Measurements from ENCODE around the gene TAF6.
A peak's percentile ranks its signal among the peaks of the same experiment; 100 is the strongest.

The TAF6 gene
- total RNA-seq = 39.2 to 54.0 (median 48.8) reads per million in 3 experiments

DNA sequence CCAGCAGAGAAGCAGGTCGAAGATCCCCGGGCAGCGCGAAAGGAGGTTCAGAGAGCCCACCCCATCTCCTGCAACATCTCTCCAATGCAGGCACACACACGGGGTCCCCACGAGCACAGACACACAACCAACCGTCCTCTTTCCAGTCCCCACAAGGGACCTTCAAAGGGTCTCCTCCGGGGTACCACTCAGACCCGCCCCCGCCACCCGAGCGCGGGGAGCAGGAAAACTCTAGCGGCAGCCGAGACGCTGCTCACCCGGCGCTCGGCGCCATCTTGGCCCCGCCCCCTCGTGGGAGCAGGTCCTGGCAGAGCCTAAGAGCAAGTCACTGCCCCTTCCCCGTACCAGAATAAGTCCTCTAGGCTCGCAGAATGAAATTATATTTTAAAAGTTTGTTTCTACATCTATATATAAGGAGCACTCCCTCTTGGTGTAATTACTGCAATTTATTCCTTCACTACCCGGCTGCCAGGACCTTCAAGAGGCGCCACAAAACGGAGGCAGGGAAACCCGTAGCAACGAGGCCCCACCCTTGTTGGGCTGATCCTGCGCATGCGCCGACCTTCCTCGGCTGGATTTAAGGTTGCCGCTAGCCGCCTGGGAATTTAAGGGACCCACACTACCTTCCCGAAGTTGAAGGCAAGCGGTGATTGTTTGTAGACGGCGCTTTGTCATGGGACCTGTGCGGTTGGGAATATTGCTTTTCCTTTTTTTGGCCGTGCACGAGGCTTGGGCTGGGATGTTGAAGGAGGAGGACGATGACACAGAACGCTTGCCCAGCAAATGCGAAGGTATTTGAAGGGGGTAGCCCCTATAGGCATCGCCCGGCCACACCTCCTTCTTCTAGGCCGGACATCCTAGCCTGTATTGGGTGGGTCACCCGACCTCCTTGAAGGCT lies at the start of gene TAF6, which contains the start of gene CNPY4:
Gene TAF6, minus strand, starts transcription at position 287 of the 898 bp plus-strand sequence. CDS start 5,149 bp downstream, outside the sequence.
Gene CNPY4, plus strand, starts transcription at position 563 of the 898 bp plus-strand sequence. Its CDS starts 111 bp downstream, at position 674.
- DNase-seq = peak; percentile 94

DNA sequence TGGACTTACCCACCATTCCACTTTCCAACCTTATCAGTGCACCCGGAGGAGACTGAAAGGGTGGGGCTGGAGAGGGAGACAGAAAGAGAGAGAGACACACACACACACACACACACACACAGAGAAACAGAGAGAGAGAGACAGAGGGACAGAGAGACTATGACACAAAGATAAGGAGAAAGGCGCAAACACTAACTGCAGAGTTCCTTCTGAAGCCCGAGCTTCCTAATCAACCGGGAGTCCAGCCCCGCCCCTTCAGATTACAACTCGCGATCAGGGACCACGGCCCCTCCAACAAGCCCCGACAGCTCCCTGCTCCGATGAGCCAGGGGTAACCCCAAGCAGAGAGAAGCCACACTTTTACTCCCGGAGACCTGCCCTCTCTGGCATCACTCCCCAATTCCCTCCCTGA lies 48.8 kb upstream of the TAF6 start:
- no peak for DNase-seq

DNA sequence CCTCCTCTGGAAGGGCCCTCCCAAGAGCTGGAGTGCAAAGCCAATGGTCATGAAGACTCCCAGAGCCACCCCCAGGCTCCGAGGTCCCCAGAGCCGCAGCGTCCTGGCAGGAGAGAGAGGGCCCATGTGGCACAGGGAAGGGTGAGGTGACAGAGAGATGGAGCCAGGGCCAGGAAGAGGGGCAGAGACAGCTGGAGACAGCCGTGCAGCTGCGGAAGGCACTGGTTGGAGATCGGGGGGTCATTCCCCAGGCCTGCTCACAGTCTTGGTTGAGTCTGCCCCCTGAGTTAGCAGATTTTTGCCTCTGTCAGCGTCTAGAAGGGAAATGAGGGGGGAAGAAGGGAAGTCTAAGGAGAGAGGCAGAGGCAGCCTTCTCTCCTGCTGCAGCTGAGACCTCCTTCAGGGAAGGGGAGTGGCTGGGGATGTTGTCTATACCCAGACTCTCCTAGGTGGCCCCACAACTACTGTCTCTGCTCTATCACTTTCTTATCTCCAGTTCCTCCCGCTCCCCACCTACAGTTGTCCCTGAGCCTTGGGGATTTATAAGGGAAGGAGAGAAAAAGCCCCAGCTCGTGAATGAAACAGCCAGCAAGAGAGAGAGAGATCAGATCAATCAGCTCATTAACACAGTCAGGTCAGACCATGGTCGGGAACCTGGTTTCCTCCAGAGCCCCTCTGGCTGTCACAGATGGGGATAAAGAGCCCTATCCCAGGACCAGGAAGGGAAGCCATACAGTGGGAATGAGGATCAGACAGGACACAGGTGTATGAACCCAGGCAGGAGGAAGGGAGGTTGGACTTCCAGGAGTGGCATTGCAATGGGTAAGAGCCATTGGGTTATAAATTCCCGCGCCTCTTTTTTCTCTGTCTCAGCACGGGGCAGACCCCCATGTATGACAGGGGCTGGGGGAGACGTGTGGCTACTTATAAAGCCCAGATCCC lies 48.1 kb upstream of the TAF6 start:
- no peak for DNase-seq

DNA sequence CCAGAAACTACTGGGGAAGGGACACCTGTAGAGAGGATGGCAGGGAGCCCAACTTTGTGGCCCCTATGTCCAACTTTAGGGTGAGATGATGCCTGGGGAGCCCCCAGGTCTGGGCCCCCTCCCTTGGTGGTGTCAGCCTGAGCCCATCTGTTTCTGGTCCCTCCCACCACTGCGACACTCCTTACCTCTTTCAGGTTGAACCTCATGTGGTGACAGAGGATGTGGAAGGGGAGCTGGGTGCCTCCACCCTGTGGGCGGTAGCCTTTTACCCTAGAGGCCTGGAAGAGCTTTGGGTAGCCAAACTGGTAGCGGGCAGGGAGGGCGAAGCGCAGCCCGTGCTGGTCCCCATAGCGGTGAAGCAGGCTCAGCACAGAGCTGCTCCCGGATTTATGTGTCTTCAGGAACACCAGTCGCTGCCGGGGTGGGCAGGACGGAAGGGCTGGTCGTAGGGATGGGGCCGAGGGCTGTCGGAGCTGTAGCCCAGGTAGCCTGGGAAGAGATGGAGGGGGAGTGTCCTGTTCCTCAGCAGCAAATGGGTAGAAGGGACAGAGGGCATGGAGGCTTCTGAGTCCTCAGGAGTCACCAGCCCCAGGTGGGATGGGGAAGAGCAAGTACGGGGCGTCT lies 47.3 kb upstream of the TAF6 start:
- peak; percentile 43 for DNase-seq

DNA sequence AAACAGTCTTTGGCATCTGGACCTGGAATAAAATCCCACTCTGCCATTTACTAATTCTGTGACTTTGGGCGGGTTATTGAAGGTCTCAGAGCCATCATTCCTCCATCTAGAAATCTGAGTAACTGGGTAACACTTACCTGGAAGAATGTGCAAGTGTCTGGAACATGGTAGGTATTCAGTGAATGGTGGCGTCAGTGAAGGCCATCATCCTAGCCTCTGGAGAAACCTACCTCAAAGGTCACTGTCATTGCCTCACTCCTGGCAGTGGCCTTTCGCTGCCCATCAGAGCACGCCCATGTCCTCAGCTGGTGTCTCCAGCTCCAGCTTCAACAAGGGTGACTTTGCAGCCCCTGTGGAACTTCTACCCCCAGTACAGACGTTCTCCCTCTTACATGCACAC lies 44.7 kb upstream of the TAF6 start:
- DNase-seq = no peak

DNA sequence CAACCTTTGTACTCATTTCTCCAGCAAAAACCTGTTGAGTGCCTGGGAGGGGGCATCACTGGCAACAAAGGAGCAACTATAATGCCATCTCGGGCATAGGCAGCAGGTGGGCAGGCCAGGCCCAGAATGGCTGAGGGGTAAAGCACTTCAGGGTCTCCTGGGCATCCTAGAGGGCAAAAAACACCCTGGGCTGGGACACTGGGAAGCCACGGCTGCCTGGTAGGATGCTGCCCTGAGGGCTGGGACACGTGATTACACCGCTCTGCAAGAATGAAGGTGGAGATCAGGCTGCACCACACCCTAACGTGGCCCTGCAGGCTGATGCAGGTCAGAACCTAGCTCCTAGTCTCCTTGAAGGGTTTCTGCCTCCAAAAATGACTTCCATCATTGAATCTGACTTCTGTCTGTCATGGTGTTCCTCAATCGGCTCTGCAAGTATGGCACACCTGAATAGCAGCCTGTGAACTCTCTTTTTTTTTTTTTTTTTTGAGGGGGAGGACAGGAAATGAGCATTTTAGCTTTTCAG lies 43.9 kb upstream of the TAF6 start:
- peak; percentile 46 for DNase-seq

DNA sequence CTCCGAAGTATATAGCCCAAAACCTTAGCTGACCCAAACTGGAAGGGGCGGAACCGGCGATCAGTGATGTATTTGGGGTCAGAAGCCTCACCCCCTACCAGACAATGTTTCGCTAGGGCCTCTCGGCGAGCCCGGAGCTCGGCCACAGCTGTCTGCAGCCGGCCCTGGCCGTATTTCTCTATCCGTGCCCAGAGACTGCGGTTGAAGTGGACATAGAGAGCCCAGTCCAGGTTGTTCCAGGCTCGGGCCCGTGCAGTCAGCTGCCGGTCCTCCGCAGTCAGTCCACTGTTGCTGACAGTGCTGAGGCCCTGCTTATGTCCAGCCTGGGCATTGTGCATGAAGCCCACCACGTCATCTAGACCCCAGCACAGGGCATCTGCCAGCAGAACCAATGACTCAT lies 40.9 kb upstream of the TAF6 start:
- no peak for DNase-seq

DNA sequence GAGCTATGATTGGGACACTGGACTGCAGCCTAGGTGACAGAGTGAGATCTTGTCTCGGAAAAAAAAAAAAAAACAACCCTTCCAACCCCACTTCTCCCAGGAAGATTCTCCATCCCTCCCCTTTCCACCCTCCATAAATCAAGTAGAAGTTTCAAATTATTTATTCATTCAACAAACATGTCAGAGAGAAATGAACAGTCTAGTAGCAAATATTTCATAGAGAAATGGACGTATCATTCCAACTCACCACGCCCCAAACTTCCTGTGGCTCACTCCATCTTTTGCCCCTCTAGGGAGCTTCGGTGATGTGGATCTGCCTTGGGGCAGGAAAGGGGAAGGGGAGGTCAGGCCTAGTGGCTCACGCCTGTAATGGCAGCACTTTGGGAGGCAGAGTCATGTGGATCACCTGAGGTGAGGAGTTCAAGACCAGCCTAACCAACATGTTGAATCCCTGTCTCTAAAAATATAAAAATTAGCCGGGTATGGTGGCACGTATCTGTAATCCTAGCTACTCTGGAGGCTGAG lies 40.0 kb upstream of the TAF6 start:
- no peak for DNase-seq

DNA sequence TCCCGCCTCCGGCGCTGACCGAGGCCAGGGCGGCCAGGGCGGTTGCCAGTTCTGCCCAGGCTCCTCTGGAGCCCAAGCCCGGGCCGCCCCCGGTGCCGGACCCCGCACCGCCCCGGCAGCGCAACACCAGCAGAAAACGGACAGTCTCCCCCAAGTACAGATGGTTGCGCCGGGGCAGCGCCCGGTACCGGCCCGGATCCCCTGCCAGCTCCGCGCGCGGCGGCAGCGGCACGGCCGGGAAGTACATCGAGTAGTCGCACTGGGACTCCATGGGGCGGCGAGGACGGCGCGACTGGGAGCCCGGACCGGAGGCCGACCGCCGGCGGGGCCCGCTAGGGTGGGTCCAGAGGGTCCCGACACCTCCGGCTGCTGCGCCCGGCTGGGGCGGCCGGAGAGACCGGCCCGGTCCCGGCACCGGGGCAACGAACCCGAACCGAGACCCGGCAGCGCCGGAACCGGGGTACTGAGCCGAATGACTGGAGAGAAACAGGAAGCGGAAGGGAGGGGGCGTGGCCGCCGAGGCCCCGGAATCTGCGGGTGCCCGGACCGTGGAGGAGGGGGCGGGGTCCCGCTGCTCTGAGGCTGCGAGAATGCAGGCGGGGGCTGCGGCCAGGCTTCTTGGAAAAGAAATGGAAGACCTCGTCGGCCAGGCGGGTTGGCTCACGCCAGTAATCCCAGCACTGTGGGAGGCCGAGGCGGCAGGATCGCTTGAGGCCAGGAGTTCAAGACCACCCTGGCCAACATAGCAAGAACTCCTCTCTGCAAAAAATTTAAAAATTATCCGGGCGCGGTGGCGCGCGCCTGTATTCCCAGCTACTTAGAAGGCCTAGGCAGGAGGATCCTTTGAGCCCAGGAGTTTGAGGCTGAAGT lies 39.3 kb upstream of the TAF6 start, which contains the start of gene TRAPPC14:
Gene TRAPPC14, minus strand, starts transcription at position 495 of the 870 bp plus-strand sequence. Its CDS starts 224 bp downstream, at position 271.
- DNase-seq = peak; percentile 85

DNA sequence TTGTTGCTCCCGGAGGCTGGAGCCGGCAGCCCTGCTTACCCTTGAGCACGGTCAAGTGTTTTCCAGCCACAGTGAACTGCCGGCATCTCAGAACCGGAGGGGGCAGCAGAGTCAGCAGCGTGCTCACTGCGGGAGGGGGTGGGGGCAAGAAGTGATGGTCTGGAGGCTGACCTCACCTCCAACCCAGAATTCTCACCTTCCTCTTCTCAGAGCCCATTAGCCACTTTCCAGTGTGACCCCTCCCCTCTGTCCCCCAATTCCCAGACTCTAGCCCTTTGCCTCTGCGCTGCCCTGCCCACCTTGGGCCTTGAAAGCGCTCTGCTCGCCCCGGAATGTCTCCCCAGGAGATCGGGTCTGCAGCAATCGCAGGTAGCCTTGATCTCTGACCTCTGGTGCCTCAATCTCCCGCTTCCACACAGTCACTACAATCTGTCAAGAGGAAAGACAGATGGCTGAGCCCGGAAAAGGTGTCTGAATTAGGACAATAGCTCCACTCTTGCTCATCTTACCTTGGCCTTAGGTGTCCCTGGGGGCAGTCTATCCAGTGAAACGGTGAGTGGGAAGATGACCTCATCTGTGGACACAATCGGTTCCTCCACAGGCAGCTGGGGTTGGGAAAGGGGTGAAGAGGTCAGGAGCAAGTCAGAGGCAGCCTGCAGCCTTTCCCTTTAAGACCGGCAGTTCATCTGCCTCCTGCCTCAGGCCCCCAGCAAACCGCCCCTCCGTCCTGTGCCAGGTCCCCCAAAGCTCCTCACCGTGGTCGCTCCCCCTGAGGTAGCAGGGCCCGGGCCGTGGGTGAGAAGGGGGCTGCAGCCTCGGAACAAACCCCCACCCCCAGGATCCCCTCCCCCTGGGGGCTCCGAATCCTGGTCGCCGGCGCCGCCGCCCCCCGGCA lies 38.4 kb upstream of the TAF6 start:
- no peak for DNase-seq

DNA sequence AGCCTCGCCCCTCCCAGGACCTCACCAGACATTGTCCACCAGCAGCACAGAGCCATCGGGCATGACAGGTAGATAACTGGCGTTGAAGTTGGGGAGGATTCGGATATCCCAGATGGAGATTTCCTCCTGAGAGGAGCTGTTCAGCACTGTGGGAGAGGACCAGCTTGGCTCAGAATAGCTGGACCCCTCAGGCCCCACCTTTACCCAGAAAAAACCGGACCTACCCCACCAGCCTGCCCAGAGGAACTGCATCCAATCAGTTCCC lies 37.8 kb upstream of the TAF6 start:
- no peak for DNase-seq

DNA sequence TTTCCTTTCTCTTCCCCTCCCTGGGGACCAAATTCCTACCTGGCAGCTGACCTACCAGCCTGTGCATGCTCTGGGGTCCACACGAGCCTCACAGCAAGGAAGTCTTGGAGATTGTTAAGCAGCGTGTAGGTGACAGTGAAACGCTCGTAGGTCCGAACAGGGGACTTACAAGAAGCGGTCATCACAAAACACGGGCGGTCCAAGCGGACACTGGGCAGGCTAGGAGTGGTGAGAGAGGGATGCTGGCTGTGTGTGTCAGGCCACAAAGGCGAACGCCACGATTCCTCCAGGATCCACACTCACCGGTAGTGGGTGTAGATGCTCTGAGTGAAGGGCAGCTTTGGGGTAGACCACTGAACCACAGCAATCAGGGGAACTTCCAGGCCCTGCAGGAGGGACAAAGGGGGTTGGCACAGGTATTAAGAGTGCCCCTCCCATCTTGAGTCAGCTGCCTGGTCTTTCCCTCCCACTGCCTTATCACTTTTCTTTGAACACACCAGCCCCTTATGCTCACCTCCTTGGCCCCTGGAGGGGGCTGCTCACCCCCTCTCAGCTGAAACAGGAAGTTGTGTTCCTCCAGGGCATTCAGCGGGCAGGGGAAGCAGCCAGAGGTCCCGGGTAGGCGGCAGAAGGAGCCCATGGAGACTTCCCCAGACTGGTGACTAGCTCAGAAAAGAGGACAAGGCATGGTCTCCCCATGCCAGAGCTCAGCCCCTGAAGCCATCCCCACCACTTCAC lies 37.3 kb upstream of the TAF6 start:
- peak; percentile 39 for DNase-seq

DNA sequence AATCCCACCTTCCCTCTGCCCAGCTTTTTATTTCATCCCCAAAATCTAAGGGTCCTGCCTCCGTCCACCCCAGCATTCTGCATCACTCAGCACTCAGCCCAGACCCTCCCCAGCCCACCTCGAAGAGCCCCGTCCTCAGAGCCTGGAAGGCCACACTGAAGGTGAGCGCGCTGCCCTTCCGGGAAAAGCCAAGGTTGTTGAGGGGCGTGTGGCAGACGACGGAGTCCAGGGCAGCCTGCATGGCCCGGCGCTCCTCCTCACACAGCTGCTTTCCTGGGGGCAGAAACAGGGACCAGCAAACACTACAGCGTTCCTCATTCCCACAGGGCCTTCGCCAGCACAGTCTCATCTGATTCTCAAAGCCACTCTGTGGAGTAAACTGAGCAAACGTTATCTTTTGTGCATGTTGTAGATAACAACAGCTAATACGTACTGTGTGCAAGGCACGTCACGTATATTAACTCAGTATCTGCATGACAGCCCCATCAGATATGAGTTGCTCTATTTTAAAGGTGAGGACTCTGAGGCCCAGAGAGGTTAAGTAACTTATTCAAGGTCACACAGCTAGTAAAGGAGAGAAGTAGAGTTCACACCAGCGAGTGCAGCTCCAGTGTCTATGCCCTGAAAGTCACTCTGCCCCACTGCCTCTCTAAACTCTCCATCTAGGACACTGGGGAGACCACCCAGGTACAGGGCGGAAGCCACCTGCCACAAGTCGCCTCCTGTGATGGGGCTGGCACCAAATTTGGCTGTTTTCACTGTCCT lies 36.6 kb upstream of the TAF6 start:
- no peak for DNase-seq

DNA sequence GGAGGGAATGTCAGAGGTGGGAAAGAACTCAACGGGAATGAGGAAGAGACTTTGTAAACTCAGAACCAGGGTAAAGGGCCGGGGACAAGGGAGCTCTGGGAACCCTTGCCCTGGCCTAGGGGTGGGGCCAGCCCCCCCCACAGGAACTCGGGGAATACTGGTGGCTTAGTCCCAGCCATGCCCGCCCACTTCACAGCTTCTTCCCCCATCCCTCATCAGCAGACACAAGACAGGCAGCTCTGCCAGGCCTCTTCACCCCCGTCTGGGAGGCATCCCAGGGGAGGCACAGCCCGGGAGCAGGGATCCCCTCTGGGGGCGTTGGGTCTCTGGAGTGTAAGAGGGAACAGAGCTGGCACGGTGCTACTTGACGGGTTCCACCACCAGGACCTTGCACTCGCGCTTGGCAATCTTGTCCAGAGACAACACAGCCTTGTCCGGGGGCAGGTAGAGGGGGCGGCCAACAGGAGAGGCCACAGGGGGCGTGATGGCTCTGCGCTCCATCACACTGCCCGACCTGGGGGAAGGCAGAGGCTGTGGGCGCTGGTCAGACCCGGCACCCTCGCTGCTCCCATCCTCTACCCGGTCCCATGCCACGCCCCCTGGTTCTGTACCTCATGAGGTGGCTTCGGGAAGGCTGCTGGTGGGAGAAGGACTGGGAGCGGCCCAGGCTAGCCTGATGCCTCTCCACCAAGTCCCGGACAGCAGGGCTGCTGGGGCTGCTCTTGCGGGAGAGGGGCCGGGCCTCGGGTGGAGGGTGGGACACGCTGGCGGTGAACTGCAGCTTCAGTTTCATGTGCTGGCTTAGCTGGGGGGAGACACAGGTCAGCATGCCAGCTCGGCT lies 35.7 kb upstream of the TAF6 start:
- DNase-seq = no peak

DNA sequence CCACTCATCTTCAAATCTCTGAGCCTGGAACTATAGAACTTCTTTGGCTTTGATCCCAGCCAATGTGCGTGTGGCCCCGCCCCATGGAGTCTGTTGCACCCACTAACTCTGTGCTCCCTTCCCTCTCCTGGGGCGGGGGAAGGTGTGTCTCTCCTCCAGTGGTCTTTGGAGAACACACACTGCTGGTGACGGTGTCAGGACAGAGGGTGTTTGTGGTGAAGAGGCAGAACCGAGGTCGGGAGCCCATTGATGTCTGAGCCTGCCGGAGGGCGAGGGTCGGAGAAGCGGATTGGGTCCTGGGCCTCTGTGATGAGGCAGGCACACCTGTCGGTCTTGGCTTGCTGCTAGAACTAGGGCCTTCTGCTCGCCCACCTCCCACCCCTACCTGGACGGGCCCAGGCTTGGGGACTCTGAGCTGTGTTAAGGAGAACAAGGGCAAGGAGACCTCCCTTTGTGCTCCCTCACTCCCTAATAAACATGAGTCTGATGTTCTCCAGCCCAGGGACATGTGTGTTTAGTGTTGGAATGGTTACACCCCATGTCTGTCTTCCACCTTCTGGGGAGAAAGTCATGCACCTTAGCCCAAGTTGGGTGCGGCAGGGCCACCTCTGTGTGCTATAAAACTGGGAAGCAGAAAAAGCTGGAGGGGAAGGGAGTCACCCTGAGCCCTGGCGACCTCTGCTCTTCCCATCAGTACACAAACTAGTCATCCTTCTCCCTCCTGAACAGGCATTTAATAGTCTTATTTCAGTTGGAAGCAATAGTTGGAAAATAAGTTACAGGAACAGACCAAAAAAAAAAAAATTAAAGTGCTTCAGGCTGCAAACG lies 34.8 kb upstream of the TAF6 start:
- DNase-seq = no peak

DNA sequence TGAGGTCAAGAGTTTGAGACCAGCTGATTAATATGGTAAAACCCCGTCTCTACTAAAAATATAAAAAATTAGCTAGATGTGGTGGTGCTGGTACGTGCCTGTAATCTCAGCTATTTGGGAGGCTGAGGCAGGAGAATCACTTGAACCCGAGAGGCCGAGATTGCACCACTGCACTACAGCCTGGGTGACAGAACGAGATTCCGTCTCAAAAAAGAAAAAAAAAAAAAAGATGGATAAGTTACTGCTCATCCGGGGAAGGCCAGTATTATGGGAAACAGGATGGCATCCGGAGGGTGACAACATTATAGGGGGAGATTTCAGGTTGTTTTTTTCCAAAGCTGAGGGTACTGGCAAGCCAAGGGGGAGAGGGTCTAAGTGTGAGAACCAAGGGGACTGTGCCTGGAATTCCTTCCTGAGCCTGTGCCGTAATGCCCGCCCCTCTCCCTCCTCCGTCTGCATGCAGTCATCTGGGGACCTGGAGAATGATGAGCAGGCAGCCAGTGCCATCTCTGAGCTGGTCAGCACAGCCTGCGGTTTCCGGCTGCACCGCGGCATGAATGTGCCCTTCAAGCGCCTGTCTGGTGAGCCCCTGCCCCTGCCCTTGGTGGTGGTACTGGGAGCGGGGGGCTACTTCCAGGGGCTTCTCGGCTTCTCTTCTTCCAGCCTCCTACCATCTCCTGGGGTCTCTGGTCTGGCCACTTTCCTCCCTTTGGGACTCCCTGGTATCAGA lies 33.9 kb upstream of the TAF6 start:
- DNase-seq = no peak
